Stimulated activated CD8-positive, alpha-beta memory T cell treated with anti-CD3 and anti-CD28 coated beads, Interleukin-4, amount 100 ng/mL, for 1 hour (primary cell): Measurements from ENCODE around the gene GGTA1.
"Not testable (repeated sequence)": the region's sequence is repeated elsewhere in the genome, so short reads cannot be mapped to it uniquely, and the experiment has no call there.

Source experiments
- DNase-seq, 2 donors: peaks; one replicate each; pipeline ENCODE4 v3.0.0-alpha.2; 2020; ENCODE audit warnings: low read depth in 2 of 2, low spot score in 1 of 2

The GGTA1 gene

GRCh38 chr9:121459513-121459912 is 40.1 kb downstream of the GGTA1 start:
- DNase-seq: no peak

- DNase-seq: not testable (repeated sequence)
Measured at GRCh38 chr9:121458449-121458848, 41.2 kb downstream of the GGTA1 start.

GRCh38 chr9:121455527-121456239 is 44.0 kb downstream of the GGTA1 start:
- peak in 1 of 2 donors; percentile 5 for DNase-seq

GRCh38 chr9:121454972-121455371 is 44.7 kb downstream of the GGTA1 start:
- DNase-seq: no peak

- no peak for DNase-seq
Measured at GRCh38 chr9:121453232-121453892, 46.3 kb downstream of the GGTA1 start.

GRCh38 chr9:121452085-121452484 is 47.6 kb downstream of the GGTA1 start:
- no peak for DNase-seq

- no peak for DNase-seq
Measured at GRCh38 chr9:121451586-121451985, 48.1 kb downstream of the GGTA1 start.

GRCh38 chr9:121450241-121450640 is 49.4 kb downstream of the GGTA1 start:
- no peak for DNase-seq

- no peak for DNase-seq
Measured at GRCh38 chr9:121449786-121450185, 49.9 kb downstream of the GGTA1 start.

GRCh38 chr9:121447321-121447834 is 52.3 kb downstream of the GGTA1 start:
- no peak for DNase-seq

GRCh38 chr9:121445986-121446385 is 53.7 kb downstream of the GGTA1 start:
- DNase-seq: no peak

GRCh38 chr9:121443981-121444380 is 55.7 kb downstream of the GGTA1 start:
- no peak for DNase-seq

GRCh38 chr9:121441165-121441564 is 58.5 kb downstream of the GGTA1 start:
- no peak for DNase-seq

- no peak for DNase-seq
Measured at GRCh38 chr9:121439711-121440664, 59.7 kb downstream of the GGTA1 start.

- DNase-seq: no peak
Measured at GRCh38 chr9:121439016-121439415, 60.6 kb downstream of the GGTA1 start.

- no peak for DNase-seq
Measured at GRCh38 chr9:121437891-121438290, 61.8 kb downstream of the GGTA1 start.

GRCh38 chr9:121437046-121437445 is 62.6 kb downstream of the GGTA1 start:
- not testable (repeated sequence) for DNase-seq

- no peak for DNase-seq
Measured at GRCh38 chr9:121434969-121435368, 64.7 kb downstream of the GGTA1 start.

GRCh38 chr9:121427899-121428298 is 71.7 kb downstream of the GGTA1 start:
- DNase-seq: no peak

GRCh38 chr9:121424024-121424432 is 75.6 kb downstream of the GGTA1 start:
- no peak for DNase-seq

- DNase-seq: no peak
Measured at GRCh38 chr9:121411993-121412392, 87.7 kb downstream of the GGTA1 start.
